Measurements from ENCODE around the gene JARID2.

JARID2 gene

DNA sequence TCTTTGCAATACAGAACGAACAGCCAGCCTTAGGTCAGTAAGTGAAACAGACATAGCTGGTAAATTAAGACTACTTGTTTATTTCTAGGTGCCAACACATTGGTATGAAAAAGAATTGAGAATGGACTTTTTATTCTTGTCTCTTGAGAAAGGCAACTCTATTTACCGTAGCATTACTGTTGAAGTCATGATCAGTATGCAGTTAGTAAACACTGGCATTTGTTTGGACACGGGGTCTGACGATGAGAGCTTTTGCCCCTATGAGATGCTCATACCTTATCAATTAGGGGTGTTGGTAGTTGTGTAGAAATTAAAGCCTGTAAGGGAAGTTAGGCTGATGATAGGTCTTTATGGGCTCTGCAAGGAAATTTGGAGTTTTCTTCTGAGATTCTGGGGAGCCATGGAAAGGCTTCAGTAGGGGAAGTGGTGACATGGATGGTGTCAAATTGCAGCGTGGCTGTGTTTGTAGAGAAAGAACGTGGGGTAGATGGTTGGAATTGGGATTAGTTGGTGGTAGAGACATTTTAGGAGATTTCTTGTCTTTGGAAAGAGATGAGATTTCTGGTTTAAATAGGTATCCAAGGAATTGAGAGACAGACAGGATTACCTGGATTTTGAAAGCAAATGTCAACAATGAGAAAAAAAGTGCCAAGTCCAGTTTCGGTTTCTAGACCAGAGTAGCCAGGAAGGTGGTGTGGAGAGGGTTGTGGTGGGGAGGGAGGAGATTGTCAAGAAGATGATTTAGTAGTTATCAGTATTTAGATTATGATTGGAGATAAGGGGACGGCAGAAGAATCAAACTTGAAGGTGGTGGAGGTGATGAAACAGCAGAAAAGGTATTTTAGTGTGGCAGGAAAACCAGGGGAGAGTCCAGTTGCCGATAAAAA lies 116.6 kb downstream of the JARID2 start:
- DNase-seq = peak; percentile 44

GRCh38 chr6:15363164-15363522 lies 117.3 kb downstream of the JARID2 start:
- DNase-seq = no peak

DNA sequence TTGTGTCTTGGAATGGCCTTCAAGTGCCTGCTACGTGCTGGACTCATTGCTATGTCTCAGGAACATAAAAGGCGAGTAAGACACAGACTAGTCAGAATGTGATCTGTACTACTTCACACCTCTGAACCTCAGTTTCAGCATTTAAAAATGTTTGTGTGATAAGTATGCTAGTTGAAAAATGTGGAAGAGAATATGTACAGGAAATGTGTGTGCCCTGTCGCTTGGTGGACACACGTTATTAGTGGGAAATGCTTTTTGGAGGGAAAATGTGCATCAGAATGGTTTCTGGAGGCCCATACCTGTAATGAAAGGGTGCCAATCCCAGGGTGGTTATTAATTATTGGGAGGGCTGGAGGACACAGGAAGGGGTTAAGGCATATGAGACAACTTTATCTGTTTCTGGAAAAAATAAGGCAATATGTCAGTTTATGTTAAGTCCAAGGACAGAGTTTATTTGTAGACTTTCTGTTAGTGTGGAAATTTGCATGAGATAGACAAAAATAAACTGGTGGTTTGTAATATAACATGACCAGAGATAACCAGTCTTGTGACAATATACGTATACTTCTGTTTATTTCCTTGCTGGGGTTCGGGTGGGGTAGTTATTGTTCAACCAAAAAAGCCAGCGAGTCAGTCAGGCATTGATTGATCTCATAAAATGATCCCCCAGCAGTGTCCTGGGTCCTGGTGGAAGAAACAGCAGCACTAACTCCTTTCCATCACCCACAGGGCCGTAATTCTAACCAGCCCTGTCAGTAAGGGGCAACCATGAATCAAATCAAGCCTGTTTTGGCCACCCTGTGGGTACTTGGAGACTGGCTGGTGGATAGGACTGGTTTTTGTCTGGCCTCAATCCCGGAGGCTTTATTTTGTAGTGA lies 117.9 kb downstream of the JARID2 start:
- no peak for DNase-seq

DNA sequence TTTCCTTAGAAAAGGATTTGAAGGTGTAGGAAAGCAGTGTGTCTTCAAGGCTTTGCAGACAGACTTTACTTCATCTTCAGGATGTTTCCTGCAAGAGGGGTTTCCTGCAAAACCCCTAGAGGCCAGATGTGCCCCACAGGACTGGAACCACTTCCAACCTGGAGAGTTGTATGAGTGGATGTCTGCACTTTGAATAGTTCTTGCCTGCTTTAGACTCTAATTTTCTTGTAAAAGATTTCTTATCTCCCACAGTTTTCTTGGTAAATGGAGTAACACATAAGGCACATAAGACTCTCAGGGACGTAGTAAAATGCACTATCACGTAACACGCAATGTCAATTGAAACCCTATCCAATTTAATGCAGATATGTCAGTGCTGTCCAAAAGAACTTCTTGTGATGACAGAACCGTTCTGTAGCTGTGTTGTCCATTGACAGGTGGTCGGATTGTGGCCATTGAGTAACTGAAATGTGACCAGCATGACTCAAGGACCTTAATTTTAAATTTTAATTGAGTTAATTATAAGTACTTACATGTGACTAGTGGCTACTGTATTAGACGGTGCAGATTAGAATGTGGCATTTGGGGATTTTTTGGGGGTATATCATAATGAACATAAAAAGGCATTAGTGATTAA lies 118.7 kb downstream of the JARID2 start:
- DNase-seq = no peak

- peak; percentile 80 for DNase-seq
Measured at GRCh38 chr6:15365273-15365687, 119.4 kb downstream of the JARID2 start.

- peak; percentile 49 for DNase-seq
Measured at GRCh38 chr6:15366003-15366535, 120.2 kb downstream of the JARID2 start.

GRCh38 chr6:15366879-15367278 lies 121.0 kb downstream of the JARID2 start:
- no peak for DNase-seq

DNA sequence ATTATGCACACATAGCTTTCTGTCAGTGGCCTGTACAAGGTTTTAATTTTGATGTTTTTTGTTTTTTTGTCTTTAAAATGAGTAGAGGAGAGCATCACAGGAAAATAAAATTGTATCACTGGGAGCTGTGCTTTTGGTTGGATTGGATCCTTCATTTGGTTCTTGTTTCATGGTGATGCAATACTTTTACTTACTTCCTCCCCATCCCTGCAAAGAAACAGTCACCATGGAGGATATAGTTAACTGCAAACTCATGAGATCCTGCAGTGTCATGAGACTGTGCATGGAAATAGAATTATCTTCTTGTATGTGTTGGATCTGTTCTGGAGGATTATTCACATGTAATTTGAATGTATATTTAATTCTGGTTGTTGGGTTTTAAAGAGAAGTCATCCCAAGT lies 122.3 kb downstream of the JARID2 start:
- no peak for DNase-seq

DNA sequence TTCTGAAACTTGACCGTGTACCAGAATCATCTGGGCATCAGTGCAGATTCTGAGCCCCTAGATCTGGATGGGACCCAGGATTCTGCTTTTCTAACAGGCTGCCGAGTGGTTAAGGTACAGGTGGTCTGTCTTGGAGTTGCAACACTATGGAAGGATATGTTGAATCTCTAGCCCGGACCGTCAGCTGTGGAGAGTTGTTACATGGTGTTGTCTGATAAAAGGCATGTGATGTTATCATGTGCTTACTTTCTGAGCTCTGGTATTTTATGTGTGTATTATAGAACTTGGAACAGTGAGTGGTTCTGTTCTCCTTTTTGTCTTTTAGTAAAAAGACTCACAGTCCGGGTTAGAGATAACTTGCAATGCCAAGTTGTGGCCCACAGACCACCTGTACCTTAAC lies 123.0 kb downstream of the JARID2 start:
- no peak for DNase-seq

DNA sequence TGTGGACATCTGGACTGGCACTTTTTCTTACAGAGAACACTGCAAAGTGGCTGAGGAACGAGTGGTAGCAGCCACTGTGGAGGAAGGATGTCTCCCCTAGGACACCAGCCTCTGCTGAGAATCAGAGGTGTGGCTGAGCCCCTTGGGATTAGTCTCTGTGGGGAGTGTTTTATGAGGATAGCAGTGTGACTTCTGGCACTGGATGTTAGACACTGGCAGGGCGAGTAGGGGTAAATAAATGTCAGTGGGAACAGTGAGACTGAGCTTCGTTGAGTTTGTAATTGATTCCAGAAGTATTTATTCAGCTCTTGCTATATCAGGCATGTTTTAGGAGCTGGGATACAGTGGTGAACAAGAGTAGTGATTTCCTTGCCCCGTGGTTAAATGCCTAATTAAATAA lies 124.0 kb downstream of the JARID2 start:
- DNase-seq = no peak

DNA sequence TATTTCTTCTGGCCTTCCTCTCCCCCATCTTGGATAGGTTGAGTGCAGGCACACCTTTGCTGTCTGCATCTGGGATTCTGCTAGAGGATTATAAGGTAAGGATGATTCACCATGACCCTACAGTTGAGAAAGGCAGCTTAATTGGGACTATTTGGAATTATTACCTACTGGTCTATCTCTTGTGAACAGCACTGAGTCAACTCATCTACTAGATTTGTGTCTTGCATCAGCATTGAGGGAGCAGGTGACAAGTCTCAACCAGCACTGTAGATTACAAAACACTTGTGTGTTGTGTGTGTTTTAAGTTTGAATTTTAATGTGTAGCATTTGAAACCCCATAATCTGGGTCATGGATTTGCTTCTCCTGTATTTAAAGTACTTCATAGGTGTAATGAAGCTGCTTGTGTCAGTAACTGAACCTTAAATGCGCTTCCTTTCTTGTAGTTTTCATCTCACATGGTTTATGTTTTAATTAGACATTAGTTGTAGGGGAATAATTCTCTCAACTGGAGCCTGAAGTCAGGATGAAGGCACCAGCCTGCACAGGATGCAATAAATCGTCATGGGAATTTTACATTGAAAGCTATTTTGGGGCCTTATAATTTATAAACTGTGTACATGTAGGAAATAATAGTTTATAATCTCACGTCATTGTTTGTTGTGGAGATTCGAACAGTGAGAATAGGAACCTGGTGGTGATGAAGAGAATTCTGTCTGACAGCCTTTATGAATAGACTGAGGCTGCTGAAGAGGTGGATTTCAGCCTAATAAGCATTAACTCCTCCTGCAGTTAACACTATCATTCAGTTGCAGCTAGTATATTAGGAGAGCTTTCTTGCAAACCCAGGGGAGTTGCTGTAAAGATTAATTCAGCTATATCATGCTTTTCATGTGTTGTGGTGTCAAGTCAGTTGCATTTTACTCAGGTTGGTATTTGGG lies 125.1 kb downstream of the JARID2 start:
- no peak for DNase-seq

DNA sequence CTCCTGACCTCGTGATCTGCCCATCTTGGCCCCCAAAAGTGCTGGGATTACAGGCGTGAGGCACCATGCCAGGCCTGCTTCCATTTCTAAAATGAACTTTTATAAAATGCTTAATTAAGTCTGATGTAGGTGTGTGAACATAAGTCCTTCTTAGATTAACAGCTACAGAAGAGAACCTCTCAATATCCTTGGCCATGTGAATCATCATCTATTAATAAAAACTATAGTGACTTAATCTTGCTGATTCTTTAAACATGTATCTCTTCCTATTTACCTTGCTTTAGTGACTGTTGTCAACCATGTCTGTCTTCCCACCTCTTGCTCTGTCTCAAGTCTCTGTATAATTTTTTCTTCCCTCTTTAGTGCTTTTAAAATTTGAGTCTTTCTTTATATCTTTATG lies 127.1 kb downstream of the JARID2 start:
- DNase-seq = no peak

- no peak for DNase-seq
Measured at GRCh38 chr6:15374119-15374518, 128.2 kb downstream of the JARID2 start.

DNA sequence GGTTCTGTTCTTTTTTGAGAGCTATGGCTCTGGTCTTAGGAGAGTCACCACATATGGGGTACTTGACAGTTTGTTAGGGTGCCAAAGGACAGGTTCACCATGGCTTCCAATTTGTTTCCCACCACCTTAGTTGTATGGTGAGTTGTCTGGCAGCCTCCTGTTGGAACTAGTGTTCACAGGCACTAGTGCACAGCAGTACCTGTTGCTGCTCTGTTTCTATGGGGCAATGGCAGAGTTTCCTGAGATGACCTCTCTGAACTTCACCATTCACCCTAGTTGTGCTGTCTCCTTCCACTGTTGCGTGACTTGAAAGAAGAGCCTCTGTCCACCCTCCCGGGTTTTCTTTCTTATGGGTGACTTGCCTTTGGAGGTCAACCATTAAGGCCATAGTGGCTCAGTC lies 129.1 kb downstream of the JARID2 start:
- no peak for DNase-seq

DNA sequence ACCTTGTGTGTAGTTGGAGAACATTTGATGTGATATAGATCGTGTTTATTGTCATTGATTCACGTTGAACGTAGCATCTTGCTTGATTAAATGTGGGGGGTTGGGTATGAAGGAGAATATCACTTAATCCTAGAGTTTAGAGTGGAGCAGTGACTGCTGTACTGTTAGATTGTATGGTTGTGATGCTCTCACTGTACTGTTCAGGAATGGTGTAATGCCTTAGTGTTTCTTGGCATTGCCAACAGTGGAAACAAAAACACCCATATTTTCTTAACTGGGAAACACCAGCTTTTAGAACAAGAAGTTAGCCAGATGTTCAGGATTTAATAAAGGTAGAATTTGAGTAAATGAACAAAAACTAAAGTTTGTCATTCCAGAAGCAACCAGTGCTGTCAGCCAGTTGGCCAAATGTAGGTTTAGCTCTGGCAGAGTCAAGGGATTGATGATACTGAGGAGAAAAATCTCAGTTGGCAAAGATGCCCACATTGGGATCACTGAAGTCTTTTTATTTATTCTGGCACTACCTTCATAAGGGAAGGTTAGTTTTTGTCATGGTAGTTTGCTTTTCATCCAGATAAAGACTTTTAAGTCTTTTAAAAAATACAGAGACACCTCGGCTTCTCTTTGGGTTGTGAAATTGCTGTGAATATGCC lies 129.9 kb downstream of the JARID2 start:
- no peak for DNase-seq

- no peak for DNase-seq
Measured at GRCh38 chr6:15376900-15377487, 131.1 kb downstream of the JARID2 start.

DNA sequence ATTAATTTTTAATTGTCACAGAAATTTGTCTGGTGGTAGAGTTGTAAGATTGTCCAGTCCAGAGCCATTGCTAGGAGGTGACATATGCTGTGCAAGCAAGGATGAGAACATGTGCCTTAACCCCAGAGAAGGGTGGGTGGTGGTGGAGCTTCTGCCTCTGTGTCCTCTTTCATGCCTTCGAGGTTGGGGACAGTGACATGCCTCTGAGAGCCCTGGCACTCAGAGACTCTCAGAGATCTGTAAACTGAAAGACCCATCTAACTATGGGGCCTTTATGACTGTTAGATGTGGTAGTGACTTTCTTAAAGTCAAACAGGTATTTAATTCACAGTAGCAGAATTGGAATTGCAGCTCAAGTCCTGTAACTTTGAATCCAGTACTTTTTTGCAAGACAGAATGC lies 132.4 kb downstream of the JARID2 start:
- no peak for DNase-seq

DNA sequence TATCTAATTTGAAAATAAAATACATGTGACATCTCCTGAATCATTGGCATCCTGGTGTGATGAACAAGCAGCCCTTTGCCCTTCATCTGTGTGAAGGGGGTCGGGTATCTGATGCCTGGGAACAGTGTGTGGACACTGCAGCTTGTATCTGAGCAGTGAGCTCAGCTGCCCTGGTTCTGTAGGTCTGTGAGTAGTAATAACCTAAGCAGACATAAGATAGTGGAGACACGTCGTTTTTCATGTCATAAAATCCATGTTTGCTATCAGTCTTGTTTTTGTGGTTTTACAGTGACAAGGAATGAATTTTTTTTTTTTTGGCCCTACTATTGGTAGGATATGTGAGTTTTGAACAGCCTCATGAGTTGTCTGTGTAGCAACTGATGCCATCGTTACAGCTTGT lies 133.0 kb downstream of the JARID2 start:
- no peak for DNase-seq

DNA sequence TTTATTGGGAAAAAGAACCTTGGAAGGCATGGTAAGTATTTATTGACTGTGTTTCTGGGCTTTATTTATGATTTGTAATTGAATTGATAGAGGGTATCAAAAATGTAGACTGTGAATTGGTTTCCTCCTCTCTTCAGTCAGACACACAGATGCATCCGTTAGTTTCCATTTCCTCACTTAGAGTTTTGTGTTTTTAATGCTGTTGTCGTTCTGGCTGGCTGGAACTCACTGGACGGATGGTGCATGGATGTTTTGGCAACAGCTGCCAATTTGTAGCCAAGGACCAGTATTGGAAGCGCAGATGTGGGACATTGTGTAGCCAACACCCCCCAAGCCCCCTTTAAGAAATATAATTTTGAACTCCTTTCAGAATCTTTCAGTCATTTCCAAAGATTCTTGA lies 134.5 kb downstream of the JARID2 start:
- no peak for DNase-seq

GRCh38 chr6:15382089-15382488 lies 136.2 kb downstream of the JARID2 start:
- DNase-seq = no peak

DNA sequence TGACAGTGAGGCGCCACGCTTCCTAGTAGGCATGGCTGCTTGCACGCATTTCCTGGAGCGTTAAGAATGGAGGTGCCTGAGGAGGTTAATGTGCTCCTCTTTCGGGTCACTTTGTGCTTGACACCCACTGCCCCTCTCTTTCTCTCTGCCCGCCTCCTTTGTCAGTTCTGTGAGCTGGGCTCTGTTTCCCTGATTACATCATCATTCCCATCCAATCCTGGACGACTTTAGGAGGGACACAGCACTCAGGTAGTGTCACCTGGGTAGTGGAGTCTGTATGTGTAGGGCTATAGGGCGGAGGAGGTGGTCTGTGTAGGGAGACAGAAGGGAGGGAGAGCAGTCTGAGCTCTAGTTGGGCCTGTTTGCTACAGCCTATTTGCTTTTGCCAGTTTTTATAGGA lies 136.8 kb downstream of the JARID2 start:
- no peak for DNase-seq

All from NCI-H510A treated with DMSO at 0.1 percent for 48 hours (cell line).